H9 (cell line): Measurements from ENCODE around the gene PKD2L2. TPM values are rescaled to one million over a fixed set of nuclear protein-coding genes. Genes with fewer than 3 reads are reported as not detected.

Experiments used
- DNase-seq: peaks from one replicate; pipeline ENCODE4 v3.0.0-alpha.2; 2017
- H2AFZ ChIP-seq: one replicate; pipeline ENCODE4 v1.6.1; 2013; ENCODE audit warnings: mild to moderate bottlenecking, low read length, control low read depth, moderate library complexity
- H2AK5ac ChIP-seq: 2 replicates; pipeline ENCODE4 v1.6.1; 2013; ENCODE audit warnings: low read length, control low read depth, mixed read lengths; ENCODE audit not compliant: insufficient read length
- H2BK120ac ChIP-seq: one replicate; pipeline ENCODE4 v1.6.1; 2013; ENCODE audit warnings: low read depth, mild to moderate bottlenecking, low read length, control low read depth, inconsistent platforms; ENCODE audit not compliant: poor library complexity, severe bottlenecking
- H2BK12ac ChIP-seq: 2 replicates; pipeline ENCODE4 v1.6.1; 2013; ENCODE audit warnings: low read length, control low read depth, mixed read lengths, low read depth; ENCODE audit not compliant: insufficient read length
- H2BK15ac ChIP-seq: 2 replicates; pipeline ENCODE4 v1.6.1; 2013; ENCODE audit warnings: low read depth, low read length, control low read depth
- H2BK20ac ChIP-seq: one replicate; pipeline ENCODE4 v1.6.1; 2013; ENCODE audit warnings: low read depth, mild to moderate bottlenecking, low read length, control low read depth, inconsistent platforms; ENCODE audit not compliant: poor library complexity, severe bottlenecking
- H2BK5ac ChIP-seq: 2 replicates; pipeline ENCODE4 v1.6.1; 2013; ENCODE audit warnings: low read length, control low read depth, mixed read lengths; ENCODE audit not compliant: insufficient read length
- H3K14ac ChIP-seq: 2 replicates; pipeline ENCODE4 v1.6.1; 2013; ENCODE audit warnings: low read length, control low read depth; ENCODE audit not compliant: insufficient read depth
- H3K18ac ChIP-seq: 2 replicates; pipeline ENCODE4 v1.6.1; 2013; ENCODE audit warnings: low read depth, mild to moderate bottlenecking, mixed read lengths, low read length, control low read depth; ENCODE audit not compliant: insufficient read length
- H3K23ac ChIP-seq: 2 replicates; pipeline ENCODE4 v1.6.1; 2013; ENCODE audit warnings: low read length, control low read depth, mixed read lengths, low read depth; ENCODE audit not compliant: insufficient read length
- H3K23me2 ChIP-seq: 2 replicates; pipeline ENCODE4 v1.6.1; 2013; ENCODE audit warnings: low read depth, mild to moderate bottlenecking, mixed read lengths, low read length, control low read depth; ENCODE audit not compliant: insufficient read length, poor library complexity, severe bottlenecking
- H3K27ac ChIP-seq: 2 replicates; pipeline ENCODE4 v1.5.1; 2013; ENCODE audit warnings: low read length, control low read depth, mixed read lengths, low read depth; ENCODE audit not compliant: insufficient read length
- H3K27me3 ChIP-seq: 2 replicates; pipeline ENCODE4 v1.6.1; 2013; ENCODE audit warnings: low read length, control low read depth, inconsistent platforms; ENCODE audit not compliant: insufficient read depth
- H3K4ac ChIP-seq: 2 replicates; pipeline ENCODE4 v1.6.1; 2013; ENCODE audit warnings: low read depth, mild to moderate bottlenecking, control low read depth, inconsistent platforms, low read length, moderate library complexity
- H3K4me1 ChIP-seq: 2 replicates; pipeline ENCODE4 v1.6.1; 2013; ENCODE audit warnings: low read length, control low read depth, inconsistent platforms; ENCODE audit not compliant: insufficient read depth
- H3K4me2 ChIP-seq: 2 replicates; pipeline ENCODE4 v1.6.1; 2013; ENCODE audit warnings: low read length, control low read depth, mixed read lengths; ENCODE audit not compliant: insufficient read length, insufficient read depth
- H3K56ac ChIP-seq: 2 replicates; pipeline ENCODE4 v1.6.1; 2013; ENCODE audit warnings: low read depth, mild to moderate bottlenecking, mixed read lengths, low read length, control low read depth; ENCODE audit not compliant: insufficient read length
- H3K79me1 ChIP-seq: 2 replicates; pipeline ENCODE4 v1.6.1; 2013; ENCODE audit warnings: low read depth, mild to moderate bottlenecking, moderate library complexity, low read length, control low read depth, inconsistent platforms; ENCODE audit not compliant: insufficient read depth, poor library complexity, severe bottlenecking
- H3K79me2 ChIP-seq: 2 replicates; pipeline ENCODE4 v1.6.1; 2013; ENCODE audit warnings: low read length, control low read depth, inconsistent platforms; ENCODE audit not compliant: insufficient read depth
- H3K9ac ChIP-seq: 2 replicates; pipeline ENCODE4 v1.6.1; 2013; ENCODE audit warnings: low read length, control low read depth, mixed read lengths; ENCODE audit not compliant: insufficient read length; ENCODE audit errors: extremely low read depth
- H3K9me3 ChIP-seq: one replicate; pipeline ENCODE4 v1.6.1; 2013; ENCODE audit warnings: low read depth, low read length, inconsistent platforms; ENCODE audit not compliant: control insufficient read depth
- H3T11ph ChIP-seq: one replicate; pipeline ENCODE4 v1.6.1; 2013; ENCODE audit warnings: mild to moderate bottlenecking, low read length, control low read depth, inconsistent platforms
- H4K20me1 ChIP-seq: one replicate; pipeline ENCODE4 v1.6.1; 2013; ENCODE audit not compliant: control insufficient read depth, insufficient read length, insufficient read depth
- H4K5ac ChIP-seq: 2 replicates; pipeline ENCODE4 v1.6.1; 2013; ENCODE audit warnings: low read depth, mild to moderate bottlenecking, mixed read lengths, low read length, control low read depth; ENCODE audit not compliant: insufficient read length
- H4K8ac ChIP-seq: replicated peaks from 2 replicates; pipeline ENCODE4 v1.6.1; 2013; ENCODE audit warnings: low read length, control low read depth, mixed read lengths, low read depth; ENCODE audit not compliant: insufficient read length
- H4K91ac ChIP-seq: 2 replicates; pipeline ENCODE4 v1.6.1; 2013; ENCODE audit warnings: low read depth, mild to moderate bottlenecking, moderate library complexity, mixed read lengths, low read length, control low read depth; ENCODE audit not compliant: insufficient read length
- H3K27ac Mint-ChIP-seq, 3 experiments: 2 replicates in 2 of 3; 3 replicates in 1 of 3; pipeline ENCODE4 v1.8.0; 2020 to 2021; ENCODE audit warnings: mixed read lengths in 3 of 3, mild to moderate bottlenecking in 1 of 3, moderate library complexity in 1 of 3
- H3K27me3 Mint-ChIP-seq: 2 replicates; pipeline ENCODE4 v1.8.0; 2021; ENCODE audit warnings: low read depth, mild to moderate bottlenecking, moderate library complexity, mixed read lengths
- H3K36me3 Mint-ChIP-seq, 3 experiments: 2 replicates in 2 of 3; 3 replicates in 1 of 3; pipeline ENCODE4 v1.8.0; 2020 to 2021; ENCODE audit warnings: low read depth in 3 of 3, mixed read lengths in 3 of 3; ENCODE audit not compliant: insufficient read depth in 1 of 3
- H3K4me1 Mint-ChIP-seq, 2 experiments: 2 replicates each; pipeline ENCODE4 v1.8.0; 2020; ENCODE audit warnings: mixed read lengths in 2 of 2
- H3K4me3 Mint-ChIP-seq, 2 experiments: 2 replicates in 1 of 2; 3 replicates in 1 of 2; pipeline ENCODE4 v1.8.0; 2020 to 2021; ENCODE audit warnings: mild to moderate bottlenecking in 2 of 2, mixed read lengths in 2 of 2, moderate library complexity in 1 of 2
- H3K9me3 Mint-ChIP-seq, 2 experiments: 2 replicates in 1 of 2; 3 replicates in 1 of 2; pipeline ENCODE4 v1.8.0; 2020; ENCODE audit warnings: mild to moderate bottlenecking in 2 of 2, mixed read lengths in 2 of 2, moderate library complexity in 1 of 2
- CTCF ChIP-seq: fragments of 200-600 bp; sonication (generic); conservative IDR thresholded peaks from 3 replicates; pipeline ENCODE4 v1.8.0; 2021; ENCODE audit warnings: antibody characterized with exemption, mild to moderate bottlenecking
- WGBS: extraction: QIAGEN DNeasy Blood & Tissue Kit; methylation state at CpG from one replicate; pipeline ENCODE4 v1.1.7; 2013; ENCODE audit warnings: missing lambda C conversion rate, low lambda C conversion rate, mixed read lengths; ENCODE audit not compliant: insufficient read length; ENCODE audit errors: extremely low coverage; 5-methylcytosine and 5-hydroxymethylcytosine counted together
- total RNA-seq: library from RNA; stranded (reverse); gene quantifications from 2 replicates; pipeline ENCODE4 v1.2.1, GENCODE V29; 2021

Gene PKD2L2
- total RNA-seq, 1 experiment from 2014 or later: not detected

GRCh38 chr5:137858223-137858916 is 30.9 kb upstream of the PKD2L2 start:
- Histone ChIP-seq H3K27me3 (no peaks in the 10 kb centered on the region), H3K79me1 (no peaks in the 10 kb centered on the region), H4K5ac (no peak overlapping the region), H2AFZ (no peak overlapping the region), H3K27ac (no peak overlapping the region), H2BK20ac (no peak overlapping the region), H3K56ac (no peak overlapping the region), H2BK12ac (no peak overlapping the region), H4K20me1 (no peaks in the 10 kb centered on the region), H3K18ac (no peak overlapping the region), H2BK15ac (no peak overlapping the region), H3K4me2 (no peak overlapping the region), H2BK5ac (no peak overlapping the region), H4K8ac (no peak overlapping the region), H3K14ac (no peak overlapping the region), H3K9me3 (no peaks in the 10 kb centered on the region), H2AK5ac (no peak overlapping the region), H3K4ac (no peak overlapping the region), H3K9ac (no peak overlapping the region), H2BK120ac (no peak overlapping the region), H4K91ac (no peak overlapping the region), H3K23me2 (no peaks in the 10 kb centered on the region), H3K79me2 (no peaks in the 10 kb centered on the region), H3K23ac (no peak overlapping the region), H3T11ph (no peak overlapping the region), H3K4me1 (no peaks in the 10 kb centered on the region)
- TF ChIP-seq CTCF: no peak
- no peak overlapping the region for H3K4me3 Mint-ChIP-seq
- H3K27ac Mint-ChIP-seq: no peak overlapping the region
- no CpG with 5 or more reads among the region's 3 CpGs for WGBS
- H3K9me3 Mint-ChIP-seq: peaks cover 0 to 1% of the 10 kb centered on the region in 2 experiments; a peak in 2 of 5 replicates
- no peaks in the 10 kb centered on the region for H3K27me3 Mint-ChIP-seq
- H3K4me1 Mint-ChIP-seq: peaks cover 4% of the 10 kb centered on the region in 2 experiments; a peak in 2 of 4 replicates
- H3K36me3 Mint-ChIP-seq: no peaks in the 10 kb centered on the region
- no peak for DNase-seq
